CD14-positive monocyte (primary cell): ENCODE results near the gene KRTAP4-7. TPM values are rescaled to one million over a fixed set of nuclear protein-coding genes. Genes with fewer than 3 reads are reported as not detected.
A peak's percentile ranks its signal among the peaks of the same experiment; 100 is the strongest.
"Not testable (repeated sequence)": the region's sequence is repeated elsewhere in the genome, so short reads cannot be mapped to it uniquely, and the experiment has no call there.

ENCODE experiments used
- DNase-seq, 3 donors: peaks; one replicate each; pipeline ENCODE4 v3.0.0-alpha.2; 2011 to 2022
- H2AFZ ChIP-seq: 2 replicates; pipeline ENCODE4 v1.6.0; 2012; ENCODE audit warnings: mild to moderate bottlenecking, low read depth, low read length, inconsistent platforms; ENCODE audit not compliant: insufficient read depth, poor library complexity, severe bottlenecking
- H3K27ac ChIP-seq, 2 donors: 1 replicate in 1 of 2; 2 replicates in 1 of 2; pipeline ENCODE4 v1.5.1; 2012 to 2013; ENCODE audit warnings: low read length in 2 of 2, control low read depth in 1 of 2, inconsistent platforms in 1 of 2, low read depth in 1 of 2, mild to moderate bottlenecking in 1 of 2
- H3K27me3 ChIP-seq, 2 donors: one replicate each; pipeline versions ENCODE4 v1.6.0 to v1.6.1; 2011 to 2013; ENCODE audit warnings: low read length in 2 of 2; ENCODE audit not compliant: control insufficient read depth in 2 of 2, insufficient read depth in 2 of 2
- H3K36me3 ChIP-seq, 2 donors: replicated peaks in 1 of 2; 1 replicate in 1 of 2; 2 replicates in 1 of 2; pipeline versions ENCODE4 v1.5.1 to v1.6.1; 2012 to 2013; ENCODE audit warnings: low read length in 2 of 2, control low read depth in 1 of 2, inconsistent platforms in 1 of 2, mild to moderate bottlenecking in 1 of 2; ENCODE audit not compliant: insufficient read depth in 2 of 2, control insufficient read depth in 1 of 2
- H3K4me1 ChIP-seq, 2 donors: 1 replicate in 1 of 2; 2 replicates in 1 of 2; pipeline versions ENCODE4 v1.5.1 to v1.6.1; 2012 to 2013; ENCODE audit warnings: low read length in 2 of 2, control low read depth in 1 of 2, inconsistent platforms in 1 of 2, mild to moderate bottlenecking in 1 of 2, moderate library complexity in 1 of 2; ENCODE audit not compliant: insufficient read depth in 2 of 2, control insufficient read depth in 1 of 2
- H3K4me2 ChIP-seq: replicated peaks from 2 replicates; pipeline ENCODE3; 2012; ENCODE audit warnings: low read length, moderate library complexity, mild to moderate bottlenecking; ENCODE audit not compliant: poor library complexity, severe bottlenecking; ENCODE audit errors: extremely low read depth
- H3K4me3 ChIP-seq, 3 experiments: fragments of 200-600 bp in 1 of 3; sonication (generic) in 1 of 3; replicated peaks in 1 of 3; 1 replicate in 2 of 3; 2 replicates in 1 of 3; pipeline ENCODE4 v1.5.1; 2011 to 2013; ENCODE audit warnings: low read length in 3 of 3, mild to moderate bottlenecking in 3 of 3, control low read depth in 2 of 3, low read depth in 2 of 3, inconsistent platforms in 1 of 3, moderate library complexity in 1 of 3
- H3K79me2 ChIP-seq: 2 replicates; pipeline ENCODE4 v1.6.0; 2012; ENCODE audit warnings: mild to moderate bottlenecking, control low read depth, inconsistent platforms, low read length, moderate library complexity; ENCODE audit not compliant: insufficient read depth
- H3K9ac ChIP-seq: 2 replicates; pipeline ENCODE4 v1.6.0; 2017; ENCODE audit warnings: low read length, mild to moderate bottlenecking; ENCODE audit not compliant: insufficient read depth, poor library complexity, severe bottlenecking
- H3K9me3 ChIP-seq, 2 donors: replicated peaks in 1 of 2; 1 replicate in 1 of 2; 2 replicates in 1 of 2; pipeline versions ENCODE4 v1.5.1 to v1.6.1; 2012 to 2013; ENCODE audit warnings: low read length in 2 of 2, control low read depth in 1 of 2; ENCODE audit not compliant: control insufficient read depth in 1 of 2, insufficient read depth in 1 of 2
- H4K20me1 ChIP-seq: 2 replicates; pipeline ENCODE4 v1.6.0; 2012; ENCODE audit warnings: mild to moderate bottlenecking, low read length, control low read depth, moderate library complexity; ENCODE audit not compliant: insufficient read depth
- H3K27ac Mint-ChIP-seq, 7 donors: one replicate each; pipeline ENCODE4 v1.8.0; 2020; ENCODE audit warnings: mild to moderate bottlenecking in 7 of 7, mixed read lengths in 7 of 7, moderate library complexity in 6 of 7, inconsistent platforms in 2 of 7
- H3K27me3 Mint-ChIP-seq, 3 donors: one replicate each; pipeline ENCODE4 v1.8.0; 2021 to 2022; ENCODE audit warnings: low read depth in 3 of 3, mild to moderate bottlenecking in 3 of 3, mixed read lengths in 3 of 3, moderate library complexity in 3 of 3, inconsistent platforms in 1 of 3
- H3K36me3 Mint-ChIP-seq, 2 donors: one replicate each; pipeline ENCODE4 v1.8.0; 2020; ENCODE audit warnings: mixed read lengths in 2 of 2, inconsistent platforms in 1 of 2, mild to moderate bottlenecking in 1 of 2
- H3K4me1 Mint-ChIP-seq: one replicate; pipeline ENCODE4 v1.8.0; 2020; ENCODE audit warnings: mild to moderate bottlenecking, mixed read lengths
- H3K4me3 Mint-ChIP-seq, 2 donors: one replicate each; pipeline ENCODE4 v1.8.0; 2020; ENCODE audit warnings: mild to moderate bottlenecking in 2 of 2, mixed read lengths in 2 of 2, moderate library complexity in 1 of 2
- H3K9me3 Mint-ChIP-seq, 7 donors: one replicate each; pipeline ENCODE4 v1.8.0; 2020 to 2022; ENCODE audit warnings: mixed read lengths in 7 of 7, mild to moderate bottlenecking in 6 of 7, moderate library complexity in 6 of 7, inconsistent platforms in 2 of 7
- CTCF ChIP-seq: fragments of 200-600 bp; IDR thresholded peaks from one replicate; pipeline ENCODE4 v1.8.0; 2022; ENCODE audit warnings: antibody characterized with exemption, mild to moderate bottlenecking
- WGBS: methylation state at CpG from one replicate; pipeline ENCODE4 v1.1.5; 2013; ENCODE audit warnings: missing lambda C conversion rate; ENCODE audit not compliant: insufficient coverage; 5-methylcytosine and 5-hydroxymethylcytosine counted together
- intact Hi-C, 2 donors: fragments of 100-400 bp; cut with micrococcal nuclease; formaldehyde crosslinking; loops; one replicate each; pipeline versions ENCODE4 v1.15.0 to v1.15.1; 2023
- polyA plus RNA-seq, 3 donors: library from polyadenylated mRNA; depleted of rRNA in 1 of 3; unstranded in 2 of 3; stranded (reverse) in 1 of 3; fragments of 300-500 nt in 2 of 3; fragments of >200 nt in 1 of 3; fragmentation: Illumina TruSeq in 2 of 3; gene quantifications; 1 replicate in 2 of 3; 2 replicates in 1 of 3; pipeline ENCODE4 v1.2.3, GENCODE V29; 2012 to 2021

The KRTAP4-7 gene
- polyA plus RNA-seq, 3 donors: not detected

- Histone ChIP-seq H3K4me3 (no peak overlapping the region), H3K27ac (no peak overlapping the region), H2AFZ (no peak overlapping the region), H3K9me3 (no peaks in the 10 kb centered on the region), H3K4me1 (no peaks in the 10 kb centered on the region), H3K79me2 (no peaks in the 10 kb centered on the region), H3K27me3 (peaks cover 4 to 5% of the 10 kb centered on the region in 2 donors), H4K20me1 (no peaks in the 10 kb centered on the region), H3K4me2 (no peak overlapping the region), H3K9ac (no peak overlapping the region), H3K36me3 (no peaks in the 10 kb centered on the region)
- WGBS: no CpG with 5 or more reads among the region's 1 CpG
- intact Hi-C loops: no loop called here
- H3K27me3 Mint-ChIP-seq: peaks cover 7 to 21% (median 12%) of the 10 kb centered on the region in 3 donors
- H3K4me3 Mint-ChIP-seq: no peak overlapping the region
- H3K36me3 Mint-ChIP-seq: no peaks in the 10 kb centered on the region
- H3K9me3 Mint-ChIP-seq: peaks cover 0 to 7% (median 2%) of the 10 kb centered on the region in 7 donors
- TF ChIP-seq CTCF: no peak
- H3K27ac Mint-ChIP-seq: no peak overlapping the region
- DNase-seq: no peak
- no peaks in the 10 kb centered on the region for H3K4me1 Mint-ChIP-seq
Observed at GRCh38 chr17:41042953-41043352, 41.0 kb upstream of the KRTAP4-7 start.

- H3K27ac ChIP-seq, H3K36me3 Mint-ChIP-seq, intact Hi-C loops, H3K4me3 ChIP-seq, H3K79me2 ChIP-seq, H3K4me1 Mint-ChIP-seq, H3K9me3 Mint-ChIP-seq, H2AFZ ChIP-seq, H3K9me3 ChIP-seq, H3K9ac ChIP-seq, H3K36me3 ChIP-seq, H3K4me1 ChIP-seq, H3K4me2 ChIP-seq, DNase-seq, H4K20me1 ChIP-seq: not testable (repeated sequence)
- H3K27me3 ChIP-seq: peaks cover 6 to 10% of the 10 kb centered on the region in 2 donors
- Mint-ChIP-seq H3K27me3 (peaks cover 14 to 36% (median 22%) of the 10 kb centered on the region in 3 donors), H3K4me3 (peak within 1 kb of the TSS in 1 of 2 donors; percentile 26), H3K27ac (peak within 1 kb of the TSS in 1 of 7 donors; percentile 60)
- WGBS: 76% methylated on average over 5 of the region's 33 CpGs
Observed at GRCh38 chr17:41046735-41047465, 37.0 kb upstream of the KRTAP4-7 start, which contains the start of gene KRTAP2-1. Gene KRTAP2-1 (minus strand): TSS chr17:41047316. CDS start chr17:41047267, 49 bp downstream.
